SK-N-MC (cell line): Measurements from ENCODE around the gene CLDN25.

Experiments
- EZH2 ChIP-seq: fragments of 200-600 bp; sonication (generic); IDR thresholded peaks from one replicate; pipeline ENCODE4 v1.6.1; 2017; ENCODE audit warnings: antibody characterized with exemption
- POLR2AphosphoS5 ChIP-seq: IDR thresholded peaks from 2 replicates; pipeline ENCODE4 v1.6.1; 2012; ENCODE audit warnings: mild to moderate bottlenecking, low read depth, low read length, borderline replicate concordance

DNA sequence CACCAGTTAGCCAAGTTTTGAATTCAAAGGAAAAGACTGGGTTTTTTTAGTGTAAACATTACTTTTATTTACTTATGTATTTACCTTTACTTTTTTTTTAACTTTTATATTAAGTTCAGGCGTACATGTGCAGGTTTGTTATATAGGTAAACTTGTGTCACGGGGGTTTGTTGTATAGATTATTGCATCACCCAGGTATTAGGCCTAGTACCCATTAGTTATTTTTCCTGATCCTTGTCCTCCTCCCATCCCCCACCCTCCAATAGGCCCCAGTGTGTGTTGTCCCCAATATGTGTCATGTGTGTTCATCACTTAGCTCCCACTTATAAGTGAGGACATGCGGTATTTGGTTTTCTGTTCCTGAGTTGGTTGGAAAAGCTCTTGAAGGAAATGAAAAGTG is 26.7 kb upstream of the CLDN25 start:
- TF ChIP-seq EZH2 (no peak), POLR2AphosphoS5 (no peak)
